Measurements from ENCODE around the gene POPDC2. TPM values are rescaled to one million over a fixed set of nuclear protein-coding genes. Genes with fewer than 3 reads are reported as not detected.

POPDC2 gene
- total RNA-seq, 1 experiment from 2014 or later = 0.77 TPM

- TF ChIP-seq CTCF (IDR thresholded peaks at IDR 0.05; ENCODE audit: insufficient read depth in 1 of 2, low read depth in 1 of 2, low read length in 1 of 2, severe bottlenecking in 1 of 2, unreplicated experiment in 1 of 2) = no peak
- ChIA-PET POLR2A (no interaction called here), CTCF (no interaction called here)
- intact Hi-C loops (cut with micrococcal nuclease; ENCODE audit: unreplicated experiment) = no loop called here
- Mint-ChIP-seq H3K36me3 (ENCODE audit: insufficient read depth, unreplicated experiment) (no peaks in the 10 kb centered on the region), H3K27me3 (ENCODE audit: insufficient read depth, unreplicated experiment) (peaks cover 2% of the 10 kb centered on the region), H3K4me3 (ENCODE audit: unreplicated experiment) (no peak overlapping the region), H3K27ac (ENCODE audit: unreplicated experiment) (no peak overlapping the region), H3K9me3 (ENCODE audit: unreplicated experiment) (no peaks in the 10 kb centered on the region), H3K4me1 (ENCODE audit: low read depth, unreplicated experiment) (peaks cover 7% of the 10 kb centered on the region)
- no TSS peak for BruUV-seq (replicated peaks)
- H3K9me3 ChIP-seq = no peaks in the 10 kb centered on the region
- H3K36me3 ChIP-seq (ENCODE audit: control insufficient read depth, insufficient read depth, low read length) = no peaks in the 10 kb centered on the region
- no peak overlapping the region for H3K4me3 ChIP-seq (ENCODE audit: low read depth, low read length)
- DNase-seq = no peak
- H3K4me1 ChIP-seq = no peaks in the 10 kb centered on the region
- H3K27me3 ChIP-seq (replicated peaks; ENCODE audit: control insufficient read depth, insufficient read depth, low read length) = no peaks in the 10 kb centered on the region
Observed at GRCh38 chr3:119608405-119609000, 51.9 kb downstream of the POPDC2 start.

DNA sequence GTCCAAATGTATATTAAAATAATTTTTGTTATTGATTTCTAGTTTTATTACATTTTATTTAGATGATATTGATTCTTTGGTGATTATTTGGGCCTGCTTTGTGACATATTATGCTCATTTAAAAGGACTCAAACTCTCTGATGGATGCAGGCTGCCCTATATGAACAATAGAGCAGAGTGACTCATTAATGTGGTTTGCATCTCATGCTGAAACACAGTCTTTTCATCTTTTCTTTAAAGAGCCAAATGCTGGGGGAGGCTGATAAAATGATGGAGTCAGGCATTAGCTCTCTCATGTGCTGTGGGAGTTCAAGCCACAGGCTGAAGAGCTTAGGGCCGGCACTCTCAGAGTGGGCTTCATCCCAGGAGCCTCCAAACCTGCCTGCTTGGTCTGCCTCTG lies 55.5 kb downstream of the POPDC2 start:
- Mint-ChIP-seq H3K27me3 (ENCODE audit: insufficient read depth, unreplicated experiment) (peaks cover 2% of the 10 kb centered on the region), H3K4me3 (ENCODE audit: unreplicated experiment) (no peak overlapping the region), H3K27ac (ENCODE audit: unreplicated experiment) (no peak overlapping the region), H3K9me3 (ENCODE audit: unreplicated experiment) (no peaks in the 10 kb centered on the region), H3K36me3 (ENCODE audit: insufficient read depth, unreplicated experiment) (no peaks in the 10 kb centered on the region), H3K4me1 (ENCODE audit: low read depth, unreplicated experiment) (peaks cover 7% of the 10 kb centered on the region)
- BruUV-seq (replicated peaks) = no TSS peak
- DNase-seq = no peak
- Histone ChIP-seq H3K4me1 (no peaks in the 10 kb centered on the region), H3K27me3 (replicated peaks; ENCODE audit: control insufficient read depth, insufficient read depth, low read length) (no peaks in the 10 kb centered on the region), H3K4me3 (ENCODE audit: low read depth, low read length) (no peak overlapping the region), H3K9me3 (no peaks in the 10 kb centered on the region), H3K36me3 (ENCODE audit: control insufficient read depth, insufficient read depth, low read length) (no peaks in the 10 kb centered on the region)
- POLR2A ChIA-PET = no interaction called here
- CTCF ChIA-PET = no interaction called here
- no peak for TF ChIP-seq CTCF (IDR thresholded peaks at IDR 0.05; ENCODE audit: insufficient read depth in 1 of 2, low read depth in 1 of 2, low read length in 1 of 2, severe bottlenecking in 1 of 2, unreplicated experiment in 1 of 2)
- intact Hi-C loops (cut with micrococcal nuclease; ENCODE audit: unreplicated experiment) = no loop called here

- H3K27me3 ChIP-seq (replicated peaks; ENCODE audit: control insufficient read depth, insufficient read depth, low read length) = no peaks in the 10 kb centered on the region
- CTCF ChIA-PET = no interaction called here
- TF ChIP-seq CTCF (IDR thresholded peaks at IDR 0.05; ENCODE audit: insufficient read depth in 1 of 2, low read depth in 1 of 2, low read length in 1 of 2, severe bottlenecking in 1 of 2, unreplicated experiment in 1 of 2) = no peak
- no peaks in the 10 kb centered on the region for H3K9me3 ChIP-seq
- no peaks in the 10 kb centered on the region for H3K36me3 Mint-ChIP-seq (ENCODE audit: insufficient read depth, unreplicated experiment)
- POLR2A ChIA-PET = no interaction called here
- intact Hi-C loops (cut with micrococcal nuclease; ENCODE audit: unreplicated experiment) = no loop called here
- H3K4me1 ChIP-seq = peaks cover 3% of the 10 kb centered on the region; the same call in 1 of the 2 replicates
- no peak for DNase-seq
- no peaks in the 10 kb centered on the region for H3K36me3 ChIP-seq (ENCODE audit: control insufficient read depth, insufficient read depth, low read length)
- no peak overlapping the region for H3K4me3 Mint-ChIP-seq (ENCODE audit: unreplicated experiment)
- no peak overlapping the region for H3K4me3 ChIP-seq (ENCODE audit: low read depth, low read length)
- BruUV-seq (replicated peaks) = no TSS peak
- H3K9me3 Mint-ChIP-seq (ENCODE audit: unreplicated experiment) = no peaks in the 10 kb centered on the region
- no peak overlapping the region for H3K27ac Mint-ChIP-seq (ENCODE audit: unreplicated experiment)
- no peaks in the 10 kb centered on the region for H3K4me1 Mint-ChIP-seq (ENCODE audit: low read depth, unreplicated experiment)
- H3K27me3 Mint-ChIP-seq (ENCODE audit: insufficient read depth, unreplicated experiment) = no peaks in the 10 kb centered on the region
Observed at GRCh38 chr3:119602676-119603075, 57.7 kb downstream of the POPDC2 start.
